ENCODE results near the gene FGGY.

- TF ChIP-seq CTCF (IDR thresholded peaks at IDR 0.05), result no peak
- TF ChIP-seq POLR2A (IDR thresholded peaks at IDR 0.05), result no peak
Measured at GRCh38 chr1:59678040-59678439, 381.1 kb downstream of the FGGY start.

All from body of pancreas (tissue), 4 donors.